ENCODE results near the gene EBPL. TPM values are rescaled to one million over a fixed set of nuclear protein-coding genes. Genes with fewer than 3 reads are reported as not detected.
"Not testable (repeated sequence)": the region's sequence is repeated elsewhere in the genome, so short reads cannot be mapped to it uniquely, and the experiment has no call there.

The EBPL gene
- total RNA-seq, 4 donors from 2014 or later, result 36.1 to 51.7 (median 39.6) TPM

GRCh38 chr13:49615836-49616675 is 75.2 kb downstream of the EBPL start:
- TF ChIP-seq CTCF (IDR thresholded peaks at IDR 0.05), result no peak
- ATAC-seq (ENCODE audit: low FRiP score) (no peak), DNase-seq (ENCODE audit: low spot score) (no peak)

- ATAC-seq (ENCODE audit: low FRiP score); DNase-seq (ENCODE audit: low spot score): not testable (repeated sequence)
These were observed 79.2 kb downstream of the EBPL start for GRCh38 chr13:49612042-49612441.

Other genes starting within 250 kb of the EBPL start
- 10 to 100 TPM; 16.0 to 39.4 (median 25.7) TPM for gene CAB39L, start 247.4 kb downstream of the EBPL start, total RNA-seq
- 1 to 10 TPM; 5.6 to 9.6 (median 6.6) TPM for gene SETDB2, start 247.2 kb downstream of the EBPL start, total RNA-seq
- 10 to 100 TPM; 22.9 to 54.2 (median 26.9) TPM for gene PHF11, start 195.5 kb downstream of the EBPL start, total RNA-seq
- gene RCBTB1, start 105.9 kb downstream of the EBPL start, total RNA-seq, result 10 to 100 TPM in 3 of 4 donors, 1 to 10 TPM in 1; 8.4 to 17.5 (median 11.1) TPM
- gene ARL11, start 63.0 kb downstream of the EBPL start, total RNA-seq, result 1 to 10 TPM in 3 of 4 donors, under 1 TPM in 1; 0.93 to 4.9 (median 1.6) TPM
- 10 to 100 TPM; 25.1 to 31.8 (median 27.6) TPM for gene KPNA3, start 101.2 kb upstream of the EBPL start, total RNA-seq
- 1 to 10 TPM; 3.2 to 4.4 (median 4.0) TPM for gene SPRYD7, start 244.9 kb upstream of the EBPL start, total RNA-seq

Measured in omental fat pad (tissue), 4 donors.